IPS DF 19.7 (cell line): ENCODE measurements around the gene RO60.

ENCODE experiments used
- DNase-seq: peaks from one replicate; pipeline ENCODE4 v3.0.0-alpha.2; 2013; ENCODE audit warnings: low read depth, low spot score

RO60 gene

DNA sequence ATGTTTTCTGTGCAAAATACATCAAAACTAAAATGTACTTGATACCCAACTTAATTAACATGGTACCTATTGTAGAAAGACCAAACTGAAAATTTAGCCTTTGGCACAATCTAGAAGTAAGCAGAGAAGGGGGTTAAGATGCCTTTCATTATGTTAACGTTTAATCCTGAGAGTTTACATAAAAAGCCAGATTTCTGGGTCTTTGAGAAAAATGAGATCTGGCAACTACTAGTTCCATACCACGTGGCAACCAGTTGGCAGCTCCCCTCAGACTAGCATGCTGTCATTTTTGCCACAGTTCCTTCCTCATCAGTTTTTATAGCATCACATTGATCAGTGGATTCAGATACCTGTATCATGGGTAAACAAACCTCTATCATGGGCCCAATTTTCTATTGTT, 1.5 kb downstream of the RO60 start:
- no peak for DNase-seq

DNA sequence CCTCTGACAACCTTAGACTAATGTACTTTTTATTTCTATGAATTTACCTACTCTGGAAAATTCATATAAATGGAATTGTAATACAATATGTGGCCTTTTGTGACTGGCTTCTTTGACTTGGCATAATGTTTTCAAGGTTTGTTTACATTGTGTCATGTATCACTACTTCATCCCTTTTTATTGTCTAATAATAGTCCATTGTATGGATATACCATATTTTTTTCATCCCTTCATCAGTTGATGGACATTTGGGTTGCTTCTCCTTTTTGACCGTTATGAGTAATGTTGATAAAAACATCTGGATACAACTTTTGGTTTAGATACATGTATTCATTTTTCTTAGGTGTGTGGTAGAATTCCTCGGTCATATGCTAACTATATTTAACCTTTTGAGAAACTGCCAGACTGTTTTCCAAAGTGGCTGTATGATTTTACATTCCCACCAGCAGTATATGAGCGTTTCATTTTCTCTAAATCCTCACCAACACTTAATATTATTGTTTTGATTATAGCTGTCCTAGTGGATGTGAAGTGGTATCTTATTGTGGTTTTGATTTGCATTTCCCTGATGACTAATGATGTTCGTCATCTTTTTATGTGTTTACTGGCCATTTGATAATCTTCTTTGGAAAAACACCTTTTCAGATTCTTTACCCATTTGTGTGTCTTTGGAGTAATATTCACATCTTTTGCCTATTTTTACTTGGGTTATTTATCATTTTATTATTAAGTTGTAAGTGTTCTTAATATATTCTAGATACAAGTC, 3.5 kb downstream of the RO60 start:
- DNase-seq: no peak

GRCh38 chr1:193065954-193066353, 6.5 kb downstream of the RO60 start:
- no peak for DNase-seq

- DNase-seq: no peak
These were observed 7.2 kb downstream of the RO60 start for GRCh38 chr1:193066606-193067005.

DNA sequence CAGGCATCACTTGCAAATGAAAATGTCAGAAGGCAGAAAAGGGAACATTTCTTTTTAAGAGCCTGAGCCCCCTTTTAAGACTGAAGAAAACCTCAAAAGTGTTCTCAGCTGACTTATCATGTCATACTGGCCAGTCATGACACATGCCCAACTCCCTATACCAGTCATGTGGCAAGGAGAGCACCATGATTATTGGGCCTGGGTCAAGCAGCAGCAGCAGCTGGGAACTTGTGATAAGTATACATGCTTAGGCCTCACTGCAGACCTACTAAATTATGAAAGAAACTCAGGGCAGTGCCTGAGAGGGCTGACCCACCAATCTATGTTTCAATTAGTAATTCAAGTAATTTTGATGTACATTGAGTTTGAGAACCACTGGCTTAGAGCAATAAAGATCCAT, 8.6 kb downstream of the RO60 start:
- DNase-seq: no peak

GRCh38 chr1:193069748-193070385, 10.5 kb downstream of the RO60 start:
- DNase-seq: no peak

DNA sequence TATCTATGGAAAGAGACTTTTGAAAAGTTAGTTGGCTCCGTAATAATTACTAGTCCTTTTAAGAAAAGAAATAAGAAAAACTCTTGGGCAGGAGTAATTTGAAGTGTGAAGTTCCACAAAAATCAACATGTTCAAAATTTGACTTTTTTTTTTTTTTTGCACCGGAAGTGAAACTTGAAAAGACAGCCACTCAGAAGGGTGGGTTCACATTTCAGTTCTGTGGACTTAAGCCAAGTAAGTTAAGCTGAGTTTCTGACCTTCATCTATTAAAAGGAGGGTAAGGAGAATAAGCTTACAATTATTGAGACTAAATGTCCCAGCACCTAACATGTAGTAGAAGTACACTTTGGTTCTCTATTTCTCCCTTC, 11.0 kb downstream of the RO60 start:
- DNase-seq: no peak

GRCh38 chr1:193070942-193071341, 11.5 kb downstream of the RO60 start:
- no peak for DNase-seq

DNA sequence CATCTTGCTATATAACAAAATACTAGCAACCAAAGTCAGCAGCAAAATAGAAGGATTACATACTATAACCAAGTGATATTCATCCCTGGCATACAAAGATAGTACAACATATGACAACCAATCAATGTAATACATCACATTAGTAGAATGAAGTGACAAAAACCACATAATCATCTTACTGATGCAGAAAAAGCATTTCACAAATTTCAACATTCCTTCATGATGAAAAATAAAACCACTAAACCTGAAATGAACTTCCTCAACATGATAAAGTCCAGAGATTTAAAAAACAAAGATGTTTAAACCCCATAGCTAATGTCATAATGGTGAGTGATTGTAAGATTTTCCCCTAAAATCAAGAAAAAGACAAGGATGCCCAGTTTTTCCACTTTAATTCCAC, 18.6 kb downstream of the RO60 start:
- DNase-seq: no peak

- DNase-seq: no peak
These were observed 19.8 kb downstream of the RO60 start for GRCh38 chr1:193079187-193079586.

- DNase-seq: no peak
These were observed 24.1 kb downstream of the RO60 start for GRCh38 chr1:193083365-193084088.

DNA sequence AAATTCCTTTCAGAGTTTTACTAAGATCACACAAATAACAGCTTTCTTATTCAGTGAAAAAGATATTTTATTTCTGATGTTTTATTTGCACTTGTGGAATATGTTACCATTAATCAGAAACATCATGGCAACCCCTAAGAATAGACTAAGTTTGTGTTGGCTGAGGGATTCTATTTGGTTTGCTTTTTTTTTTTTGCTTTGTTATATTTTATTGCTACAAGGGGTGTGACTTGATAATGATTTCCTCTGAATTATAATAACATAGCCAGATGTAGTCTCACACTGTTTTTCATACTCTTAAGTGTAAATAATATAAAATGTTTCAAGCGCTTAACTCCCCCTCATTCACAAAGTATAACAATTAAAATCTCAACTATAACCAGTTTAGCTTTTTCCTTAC, 25.9 kb downstream of the RO60 start:
- DNase-seq: no peak

- no peak for DNase-seq
These were observed 26.9 kb downstream of the RO60 start for GRCh38 chr1:193086342-193086741.

DNA sequence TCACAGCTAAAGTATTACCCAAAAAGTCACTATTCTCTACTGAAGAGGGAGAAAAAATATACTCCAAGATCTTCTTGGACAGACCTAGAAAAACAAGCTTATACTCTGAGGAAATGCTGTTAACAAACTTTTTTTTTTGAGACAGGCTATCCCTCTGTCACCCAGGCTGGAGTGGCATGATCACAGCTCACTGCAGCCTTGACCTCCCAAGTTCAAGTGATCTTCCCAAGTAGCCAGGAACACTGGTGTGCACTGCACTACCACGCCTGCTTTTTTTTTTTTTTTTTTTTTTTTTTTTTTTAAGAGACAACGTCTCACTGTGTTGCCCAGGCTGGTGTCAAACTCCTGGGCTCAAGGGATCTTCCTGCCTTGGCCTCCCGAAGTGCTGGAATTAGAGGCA, 28.5 kb downstream of the RO60 start:
- DNase-seq: no peak

DNA sequence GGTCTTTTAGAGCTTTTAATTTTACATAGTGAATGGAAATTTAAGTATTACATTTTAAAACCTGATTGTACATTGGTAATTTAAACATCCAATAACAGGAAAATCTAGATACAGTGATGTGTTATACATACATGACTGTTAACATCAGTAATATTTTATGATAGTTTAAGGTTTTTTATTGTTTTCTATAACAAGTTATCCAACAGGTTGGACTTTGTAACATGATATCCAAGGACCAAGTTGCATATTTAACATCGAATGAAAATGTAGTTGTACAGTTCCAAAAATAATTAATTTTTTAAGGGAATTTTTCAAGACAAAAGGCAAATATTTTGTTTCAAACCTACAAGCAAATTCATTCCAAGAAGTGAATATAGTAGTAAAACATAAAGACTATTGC, 31.5 kb downstream of the RO60 start:
- no peak for DNase-seq

DNA sequence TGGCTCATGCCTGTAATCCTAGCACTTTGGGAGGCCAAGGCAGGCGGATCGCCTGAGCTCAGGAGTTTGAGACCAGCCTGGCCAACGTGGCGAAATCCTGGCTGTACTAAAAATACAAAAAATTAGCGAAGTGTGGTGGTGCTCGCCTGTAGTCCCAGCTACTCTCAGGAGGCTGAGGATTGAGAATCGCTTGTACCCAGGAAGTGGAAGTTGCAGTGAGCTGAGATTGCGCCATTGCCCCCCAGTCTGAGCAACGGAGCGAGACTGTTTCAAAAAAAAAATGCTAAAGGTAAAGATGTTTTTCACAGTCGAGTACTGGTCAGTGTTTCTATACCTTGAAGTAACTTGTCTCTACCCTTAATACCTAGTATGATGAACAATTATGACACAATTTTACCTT, 34.7 kb downstream of the RO60 start:
- DNase-seq: no peak

GRCh38 chr1:193102662-193103061, 43.2 kb downstream of the RO60 start:
- no peak for DNase-seq

- no peak for DNase-seq
These were observed 44.5 kb downstream of the RO60 start for GRCh38 chr1:193103759-193104501.

DNA sequence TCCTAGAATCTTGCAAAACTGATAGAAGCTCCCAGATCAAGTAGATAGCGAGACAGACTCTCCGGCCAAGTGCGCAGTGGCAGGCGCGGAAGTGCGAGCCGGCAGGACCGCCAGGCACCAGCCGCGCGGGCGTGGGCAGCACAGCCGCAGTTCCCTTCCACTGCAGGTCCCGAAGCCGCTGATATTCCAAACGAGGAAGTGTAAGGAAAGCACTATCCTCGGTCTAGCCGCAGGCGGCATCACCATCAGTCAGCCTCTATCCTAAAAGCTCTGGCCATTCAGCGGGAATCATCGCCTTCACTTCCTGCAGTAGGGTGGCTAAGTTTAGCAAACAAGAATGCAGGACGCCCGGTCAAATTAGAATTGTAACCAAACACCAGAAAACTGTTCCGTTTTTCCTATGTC, 45.1 kb downstream of the RO60 start:
- DNase-seq: no peak

- DNase-seq: no peak
These were observed 45.8 kb downstream of the RO60 start, which contains the start of gene GLRX2 for GRCh38 chr1:193104907-193105820. Gene GLRX2 (minus strand): TSS chr1:193105414. CDS start chr1:193105382, 32 bp downstream.

DNA sequence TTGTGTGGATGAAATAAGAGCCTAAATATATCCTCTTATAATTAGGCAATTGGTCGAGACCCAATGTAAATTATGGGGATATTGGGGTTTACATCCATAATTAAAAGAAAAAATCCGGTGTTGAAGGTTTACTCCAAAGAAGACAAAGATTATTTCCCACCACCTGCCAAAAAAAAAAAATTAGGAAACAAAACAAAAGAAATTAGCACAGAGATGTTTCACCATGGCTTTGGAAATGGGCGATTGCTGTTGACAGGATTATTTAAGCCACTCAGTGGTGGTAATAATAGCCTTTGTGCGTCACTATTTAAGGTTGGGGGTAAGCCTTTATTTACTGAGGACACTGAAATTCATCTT, 46.4 kb downstream of the RO60 start:
- DNase-seq: no peak
